Left cardiac atrium (tissue), 4 donors: ENCODE data around the gene LRRC17. TPM values are rescaled to one million over a fixed set of nuclear protein-coding genes. Genes with fewer than 3 reads are reported as not detected.
"Not testable (repeated sequence)": the region's sequence is repeated elsewhere in the genome, so short reads cannot be mapped to it uniquely, and the experiment has no call there.

ENCODE experiments used
- ATAC-seq, 2 donors: fragments of 200-7000 bp; cut with Tn5 transposase; one replicate each; pipeline ENCODE4 v1.9.1; 2020; ENCODE audit warnings: mild to moderate bottlenecking in 2 of 2, moderate library complexity in 2 of 2
- DNase-seq: peaks from one replicate; pipeline ENCODE4 v3.0.0-alpha.2; 2020
- intact Hi-C, 2 donors: fragments of 100-400 bp; cut with DNase I; formaldehyde crosslinking; loops; one replicate each; pipeline versions ENCODE4 v1.14.1 to v1.15.1; 2022 to 2023
- total RNA-seq, 2 donors: library from RNA; stranded (reverse); fragmentation: NEBNext Ultra II Directional; extraction: Animal tissue kit (Norgen Biotek cat#: 25700); gene quantifications; one replicate each; pipeline ENCODE4 v1.2.1, GENCODE V29; 2021
- donor health status: DM: no; HTN: yes; CAD: no.
- donor health status: DM: no; HTN: yes; CAD: no; lungs with severe emphysema.
- donor health status: DM: yes; HTN: yes; CAD: no.
- donor health status: Dilated cardiomyopathy.

The LRRC17 gene
- total RNA-seq, 2 donors from 2014 or later, result 2.5 to 5.9 TPM

- intact Hi-C loops, result no loop called here
- DNase-seq, result no peak
- no peak for ATAC-seq
Measured at GRCh38 chr7:102895602-102896001, 17.2 kb upstream of the LRRC17 start.

GRCh38 chr7:102896585-102896984 is 16.2 kb upstream of the LRRC17 start:
- intact Hi-C loops, result no loop called here
- ATAC-seq, result no peak
- no peak for DNase-seq

DNA sequence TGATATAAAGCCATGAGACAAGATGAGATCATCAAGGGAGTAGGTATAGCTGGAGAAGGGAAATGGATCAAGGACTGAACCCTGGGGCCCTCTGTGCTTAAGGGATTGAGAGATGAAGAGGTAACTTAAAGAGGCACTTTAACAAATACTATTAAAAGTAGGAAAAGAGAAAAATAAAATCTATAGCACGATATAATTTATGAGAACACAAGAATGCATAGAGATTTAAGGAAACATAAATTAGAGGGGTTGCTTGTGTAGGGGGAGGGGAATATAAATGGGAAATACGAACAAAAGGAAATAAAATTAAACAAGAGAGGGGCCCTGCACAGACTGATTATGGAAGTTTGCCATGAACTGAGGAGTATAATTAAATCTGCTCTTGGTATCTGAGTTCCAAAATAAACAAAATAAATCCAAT is 15.6 kb upstream of the LRRC17 start:
- ATAC-seq, result no peak
- intact Hi-C loops, result no loop called here
- no peak for DNase-seq

GRCh38 chr7:102897856-102898531 is 14.8 kb upstream of the LRRC17 start:
- ATAC-seq (no peak), DNase-seq (no peak)
- intact Hi-C loops, result no loop called here

DNA sequence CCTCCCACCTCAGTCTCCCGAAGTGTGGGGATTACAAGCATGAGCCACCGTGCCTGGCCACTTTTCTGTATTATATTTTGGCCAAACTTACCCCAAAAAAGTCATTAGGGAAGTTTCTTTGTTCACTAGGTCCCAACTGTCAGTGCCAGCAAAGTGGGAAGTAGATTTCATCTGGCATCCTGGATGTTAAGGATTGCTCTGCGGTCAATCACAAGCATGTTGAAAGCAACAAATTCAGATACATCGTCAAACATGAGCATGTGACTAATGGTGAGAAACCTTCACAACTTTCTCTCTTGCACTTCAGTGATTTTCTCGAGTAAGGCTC is 14.3 kb upstream of the LRRC17 start:
- no peak for DNase-seq
- no peak for ATAC-seq
- intact Hi-C loops, result no loop called here

- intact Hi-C loops, ATAC-seq, DNase-seq: not testable (repeated sequence)
Measured at GRCh38 chr7:102902052-102902451, 10.7 kb upstream of the LRRC17 start.

DNA sequence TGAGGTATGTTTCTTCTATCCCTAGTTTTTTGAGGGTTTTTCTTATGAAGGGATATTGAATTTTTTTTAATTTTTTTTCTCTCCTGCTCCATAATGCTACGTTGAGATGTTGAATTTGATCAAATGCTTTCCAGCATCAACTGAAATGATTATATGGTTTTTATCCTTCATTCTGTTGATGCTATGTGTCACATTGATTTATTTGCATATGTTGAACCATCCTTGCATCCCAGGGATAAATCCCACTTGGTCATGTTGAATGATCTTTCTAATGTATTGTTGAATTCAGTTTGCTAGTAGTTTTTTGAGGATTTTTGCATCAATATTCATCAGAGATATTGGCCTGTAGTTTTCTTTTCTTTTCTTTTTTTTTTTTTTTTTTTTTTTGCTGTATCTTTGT is 9.2 kb upstream of the LRRC17 start:
- intact Hi-C loops, ATAC-seq, DNase-seq: not testable (repeated sequence)

DNA sequence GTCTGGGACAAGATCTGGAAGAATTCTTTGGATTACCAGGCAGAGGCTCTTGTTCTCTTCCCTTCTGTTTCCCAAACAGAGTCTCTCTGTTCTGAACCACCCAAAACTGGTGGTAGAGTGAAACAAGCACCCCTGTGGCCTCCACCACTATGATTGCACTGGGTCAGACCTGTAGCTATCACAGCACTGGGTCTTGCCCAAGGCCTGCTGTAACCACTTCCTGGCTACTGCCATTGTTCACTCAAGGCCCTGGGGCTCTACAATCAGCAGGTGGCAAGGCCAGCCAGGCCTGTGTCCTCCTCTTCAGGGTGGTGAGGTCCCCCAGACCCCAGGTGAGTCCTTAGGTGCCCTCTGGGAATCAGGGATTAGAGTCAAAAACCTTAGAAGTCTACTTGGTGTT is 4.1 kb upstream of the LRRC17 start:
- intact Hi-C loops, result no loop called here
- ATAC-seq (no peak), DNase-seq (no peak)

DNA sequence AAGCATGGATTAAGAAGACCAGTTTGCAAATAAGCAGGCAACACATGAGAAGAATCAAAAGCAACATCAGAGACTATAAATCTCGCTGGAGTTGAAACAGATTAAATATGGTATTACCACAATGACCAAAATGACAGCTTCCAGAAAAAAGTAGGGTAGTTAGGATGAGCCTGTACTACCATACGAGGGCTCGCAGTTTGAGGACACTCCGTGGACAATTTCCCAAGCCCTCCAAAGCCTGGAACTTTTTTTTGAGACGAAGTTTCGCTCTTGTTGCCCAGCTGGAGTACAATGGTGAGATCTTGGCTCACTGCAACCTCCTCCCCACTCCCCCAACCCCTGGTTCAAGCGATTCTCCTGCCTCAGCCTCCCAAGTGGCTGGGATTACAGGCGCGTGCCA is 1.0 kb downstream of the LRRC17 start:
- ATAC-seq, result peak; percentile 7 to 31
- intact Hi-C loops, result no loop called here
- no peak for DNase-seq

DNA sequence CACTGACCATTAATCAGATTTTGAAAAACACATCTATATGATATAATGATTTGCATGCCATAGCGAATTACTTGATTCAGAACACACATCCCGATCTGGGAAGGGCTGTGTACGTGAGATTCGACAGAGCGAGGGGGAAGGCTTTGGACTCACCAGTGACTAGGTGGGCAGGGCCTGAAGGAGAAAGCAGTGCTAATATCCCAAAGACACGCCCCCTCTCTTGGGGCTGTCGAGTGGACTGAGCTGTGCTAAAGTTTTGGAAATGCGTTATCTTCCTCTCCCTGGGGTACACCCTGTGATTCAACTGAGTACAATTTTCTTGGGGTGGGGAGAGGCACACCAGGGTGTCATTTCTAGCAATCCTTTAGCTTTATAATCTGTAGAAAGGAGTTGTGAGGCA is 1.8 kb downstream of the LRRC17 start:
- intact Hi-C loops, result no loop called here
- ATAC-seq, result peak; percentile 91
- DNase-seq, result peak; percentile 78

DNA sequence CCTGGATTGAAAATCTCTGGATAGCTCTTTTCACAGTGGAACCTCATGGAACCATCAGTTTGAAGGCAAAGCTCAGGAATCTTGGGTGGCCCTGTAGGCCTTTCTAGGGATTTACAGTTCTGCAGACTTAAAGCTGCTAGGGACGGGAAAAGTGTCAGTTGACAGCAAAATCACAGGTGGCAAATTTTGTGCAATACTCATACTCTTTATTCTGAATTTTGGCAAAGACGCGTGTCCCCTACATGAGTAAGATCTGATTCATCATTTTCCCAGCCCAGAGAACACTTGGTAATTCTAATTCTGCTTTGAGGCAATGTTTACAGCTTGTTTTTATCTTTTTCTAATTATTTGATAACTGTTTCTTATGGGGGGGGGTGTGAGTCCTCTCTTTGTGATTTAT is 3.6 kb downstream of the LRRC17 start:
- ATAC-seq (peak in 1 of 2 donors; percentile 38), DNase-seq (no peak)
- intact Hi-C loops, result no loop called here

DNA sequence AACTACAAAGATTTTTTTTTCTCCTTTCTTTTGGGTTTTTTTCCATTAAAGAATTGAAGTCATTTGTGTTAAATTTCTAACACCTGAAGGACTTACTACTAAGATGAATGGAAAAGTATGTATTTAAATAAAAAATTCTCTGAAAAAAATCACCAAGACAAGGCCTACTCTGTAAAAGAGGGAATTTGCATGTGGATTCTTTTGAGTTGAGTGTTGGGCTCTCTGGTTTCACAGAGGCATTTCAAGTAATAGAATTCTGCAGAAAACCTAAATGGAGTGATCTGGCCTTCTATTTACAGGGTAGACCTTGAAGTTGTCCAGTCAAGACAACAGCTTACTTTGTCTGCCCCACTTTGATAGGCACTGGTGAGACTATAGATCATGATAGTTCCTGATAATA is 4.1 kb downstream of the LRRC17 start:
- intact Hi-C loops, result no loop called here
- ATAC-seq, result no peak
- DNase-seq, result no peak

DNA sequence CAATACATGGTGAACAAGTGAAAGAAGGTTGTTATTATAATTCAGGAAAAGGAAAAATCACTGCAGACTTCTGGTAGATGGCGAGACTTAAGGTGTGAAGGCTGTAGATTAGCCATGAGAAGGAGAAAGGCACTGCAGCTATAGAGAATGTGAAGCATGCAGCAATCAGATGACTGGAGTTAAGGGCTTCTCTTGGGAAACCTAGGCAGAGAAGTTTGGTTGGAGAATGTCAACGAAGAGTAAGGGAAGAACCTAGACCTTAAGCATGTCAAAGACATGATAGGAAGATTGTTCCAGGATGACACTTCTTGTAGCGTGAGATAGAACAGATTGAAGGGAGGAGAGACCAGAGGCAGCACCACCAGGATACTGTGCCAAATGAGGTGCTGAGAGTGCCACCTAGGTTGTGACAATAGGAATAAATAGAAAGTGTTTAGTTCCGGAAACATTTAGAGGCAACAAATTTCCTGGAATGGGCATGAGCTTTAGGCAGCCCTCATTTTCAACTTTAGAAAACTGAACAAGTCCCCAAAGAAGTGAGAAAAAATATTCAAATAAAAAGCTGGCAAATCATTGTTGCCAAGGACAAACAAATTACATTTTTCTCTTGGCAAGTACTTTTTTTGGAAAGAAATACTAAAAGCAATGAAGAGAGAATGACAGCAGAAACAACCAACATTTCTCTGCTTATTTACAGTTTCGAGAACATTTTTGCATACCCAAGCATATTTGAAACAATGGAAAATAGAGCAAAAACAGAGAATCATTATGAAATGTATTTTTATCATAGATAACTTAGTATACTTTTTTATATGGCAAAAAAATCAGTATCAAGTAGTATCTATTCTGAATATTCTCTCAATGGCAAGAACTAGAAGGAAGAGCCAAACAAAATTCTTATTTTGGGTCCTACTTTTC is 4.9 kb downstream of the LRRC17 start:
- DNase-seq, result no peak
- intact Hi-C loops, result no loop called here
- ATAC-seq, result no peak

DNA sequence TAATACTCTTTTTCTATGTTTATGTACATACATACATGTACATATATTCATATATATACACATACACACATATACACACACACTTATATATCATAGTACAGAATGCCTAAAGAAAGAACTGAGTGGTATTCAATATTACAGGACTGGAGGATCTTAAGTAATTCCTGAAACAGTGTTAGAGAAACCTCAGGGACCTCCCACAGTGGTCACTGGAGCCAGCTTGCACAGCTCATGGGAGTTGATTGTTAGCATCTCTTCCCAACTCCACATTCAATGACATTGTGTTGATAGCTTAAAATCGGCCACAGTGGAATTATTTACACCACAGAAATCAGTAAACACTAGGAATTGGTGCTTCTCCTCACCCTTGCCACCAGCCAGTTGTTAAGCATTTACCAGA is 6.0 kb downstream of the LRRC17 start:
- intact Hi-C loops, result no loop called here
- ATAC-seq (no peak), DNase-seq (no peak)

DNA sequence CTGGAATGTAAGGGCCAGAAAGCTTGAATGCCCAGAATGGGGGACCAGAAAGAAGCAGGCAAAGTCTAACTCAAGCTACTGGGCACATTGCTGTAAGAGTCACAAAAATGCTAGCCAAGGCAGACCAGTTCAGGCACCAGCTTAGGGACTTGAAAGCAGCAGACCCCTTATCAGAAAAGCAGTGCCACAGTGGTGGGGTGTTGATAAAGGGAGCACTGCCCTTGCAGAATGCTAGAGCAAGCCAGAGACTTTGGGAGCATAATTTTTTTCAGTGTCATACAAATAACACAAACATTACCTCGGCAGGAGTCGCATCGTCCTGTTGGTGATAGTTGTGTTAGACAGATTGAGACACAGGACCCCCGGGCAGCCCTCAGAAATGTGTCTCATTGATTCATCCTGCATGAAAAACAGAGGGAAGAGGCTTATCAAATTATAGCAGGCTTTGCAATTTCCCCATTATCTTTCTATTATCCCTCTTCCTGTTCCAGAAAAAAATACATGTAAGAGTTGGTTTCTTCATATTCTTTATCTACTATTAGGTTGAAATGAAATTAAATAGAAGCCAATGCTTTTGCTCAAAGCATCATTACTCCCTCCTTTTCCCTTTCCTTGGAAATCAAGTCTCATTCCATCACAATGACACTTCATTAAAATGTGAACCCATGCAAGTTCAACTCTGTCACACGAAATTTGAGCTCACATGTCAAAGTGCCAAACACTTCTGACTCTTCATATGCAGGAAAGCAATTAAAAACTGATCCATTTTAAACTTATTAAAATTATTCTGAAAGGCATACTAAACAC is 13.4 kb downstream of the LRRC17 start:
- DNase-seq (no peak), ATAC-seq (peak in 1 of 2 donors; percentile 41)
- intact Hi-C loops, result no loop called here

- intact Hi-C loops, result no loop called here
- no peak for DNase-seq
- ATAC-seq, result no peak
Measured at GRCh38 chr7:102926783-102927140, 14.0 kb downstream of the LRRC17 start.

DNA sequence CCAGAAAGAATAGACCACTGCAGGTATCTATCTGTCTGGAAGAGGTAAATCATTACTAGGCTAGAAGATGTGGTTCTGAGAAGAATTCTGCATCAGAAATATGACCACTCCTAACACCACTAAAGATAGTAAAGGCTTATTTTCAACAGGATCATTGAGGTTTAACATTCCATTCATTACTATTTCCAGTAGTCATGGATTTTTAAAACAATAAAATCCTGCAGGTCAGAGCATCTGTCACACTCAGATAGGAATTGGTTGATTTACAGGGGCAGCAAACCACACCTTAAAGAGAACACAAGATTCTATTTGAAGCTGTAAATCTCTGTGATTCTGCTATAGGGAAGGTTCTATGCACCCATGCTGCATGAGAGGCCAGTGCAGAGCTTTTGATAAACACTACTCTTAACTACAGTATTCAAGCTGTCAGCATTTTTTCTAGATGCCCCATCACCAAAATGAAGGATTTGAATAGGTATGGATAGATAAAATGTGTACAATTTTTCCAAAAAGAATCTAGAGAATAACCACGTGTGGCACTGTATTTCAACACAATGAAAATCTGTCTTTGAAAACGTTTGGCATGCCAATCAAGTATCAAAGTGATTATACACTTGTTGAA is 14.6 kb downstream of the LRRC17 start:
- DNase-seq (no peak), ATAC-seq (no peak)
- intact Hi-C loops, result no loop called here

- intact Hi-C loops, result no loop called here
- ATAC-seq, result no peak
- DNase-seq, result no peak
Measured at GRCh38 chr7:102931757-102932156, 19.0 kb downstream of the LRRC17 start.

DNA sequence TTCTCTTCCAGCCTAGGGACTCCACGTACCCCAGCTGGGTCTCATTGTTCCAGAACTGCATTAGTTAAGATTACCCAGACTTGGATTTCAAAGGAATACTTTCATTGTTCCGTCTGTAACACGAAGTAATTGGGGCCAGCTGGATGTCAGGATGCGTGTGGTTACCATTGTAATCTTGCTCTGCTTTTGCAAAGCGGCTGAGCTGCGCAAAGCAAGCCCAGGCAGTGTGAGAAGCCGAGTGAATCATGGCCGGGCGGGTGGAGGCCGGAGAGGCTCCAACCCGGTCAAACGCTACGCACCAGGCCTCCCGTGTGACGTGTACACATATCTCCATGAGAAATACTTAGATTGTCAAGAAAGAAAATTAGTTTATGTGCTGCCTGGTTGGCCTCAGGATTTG is 21.0 kb downstream of the LRRC17 start:
- peak; percentile 97 to 98 for ATAC-seq
- intact Hi-C loops, result no loop called here
- DNase-seq, result peak; percentile 83

GRCh38 chr7:102934239-102934638 is 21.4 kb downstream of the LRRC17 start:
- intact Hi-C loops, result no loop called here
- DNase-seq, result no peak
- ATAC-seq, result peak in 1 of 2 donors; percentile 6
